Measurements from ENCODE around the gene GRIP2.

GRIP2 gene

DNA sequence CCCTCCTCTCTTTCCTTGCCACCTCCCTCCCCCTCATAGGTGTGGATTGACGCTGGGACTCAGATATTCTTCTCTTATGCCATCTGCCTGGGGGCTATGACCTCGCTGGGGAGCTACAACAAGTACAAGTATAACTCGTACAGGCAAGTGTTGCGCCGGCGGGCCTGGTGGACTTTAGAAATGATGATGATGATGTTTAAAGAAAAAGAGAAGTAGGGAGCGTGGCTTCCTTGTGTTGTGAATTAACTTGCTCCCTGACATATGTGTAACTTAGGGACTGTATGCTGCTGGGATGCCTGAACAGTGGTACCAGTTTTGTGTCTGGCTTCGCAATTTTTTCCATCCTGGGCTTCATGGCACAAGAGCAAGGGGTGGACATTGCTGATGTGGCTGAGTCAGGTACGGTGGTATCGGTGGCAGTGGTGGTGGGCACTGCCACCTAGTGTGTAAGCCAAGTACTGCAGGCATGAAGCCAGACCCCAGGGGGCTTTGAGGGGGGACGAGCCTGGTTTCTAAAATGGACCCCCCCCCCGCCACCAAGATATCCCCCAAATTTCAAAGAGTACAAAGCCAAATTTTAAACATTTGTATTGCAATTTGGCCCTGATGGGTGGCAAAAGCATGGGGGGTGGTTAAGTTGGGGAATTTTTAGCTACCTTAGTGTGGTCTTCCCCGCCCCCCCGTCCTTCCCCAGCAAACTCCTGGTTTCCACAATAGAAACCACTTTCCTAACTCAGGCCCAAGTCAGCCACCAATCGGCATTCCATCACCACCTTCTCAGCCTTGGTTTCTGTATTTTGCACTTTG, 72.1 kb downstream of the GRIP2 start:
- peak; percentile 7 for DNase-seq (ENCODE audit: low read depth, low spot score)

DNA sequence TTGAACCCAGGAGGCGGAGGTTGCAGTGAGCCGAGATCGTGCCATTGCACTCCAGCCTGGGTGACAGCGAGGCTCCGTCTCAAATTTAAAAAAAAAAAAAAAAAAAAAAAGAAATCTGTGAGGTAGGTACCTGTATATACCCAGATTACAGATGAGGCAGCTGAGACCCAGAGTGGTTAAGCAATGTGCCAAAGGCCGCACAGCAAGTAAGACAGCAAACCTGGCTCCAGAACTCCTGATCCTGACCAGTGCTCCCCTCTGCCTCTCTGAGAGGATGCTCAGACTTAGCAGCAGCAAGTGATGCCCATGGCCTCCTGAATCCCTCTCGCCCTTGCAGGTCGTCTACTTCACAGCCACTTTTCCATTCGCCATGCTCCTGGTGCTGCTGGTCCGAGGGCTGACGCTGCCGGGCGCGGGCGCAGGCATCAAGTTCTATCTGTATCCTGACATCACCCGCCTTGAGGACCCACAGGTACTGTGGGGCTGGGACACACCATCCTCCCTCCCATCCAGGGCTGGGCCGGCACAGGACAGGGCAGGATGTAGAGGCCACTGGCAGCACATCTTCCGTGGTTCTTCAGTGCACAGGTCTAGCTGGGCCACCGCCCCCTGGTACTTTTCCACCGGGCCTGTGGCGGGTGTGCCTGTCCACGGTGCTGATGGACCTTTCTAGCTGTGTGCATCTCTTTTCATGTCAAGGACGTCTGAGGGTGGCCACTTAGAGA, 73.8 kb downstream of the GRIP2 start:
- DNase-seq (ENCODE audit: low read depth, low spot score), result no peak

DNA sequence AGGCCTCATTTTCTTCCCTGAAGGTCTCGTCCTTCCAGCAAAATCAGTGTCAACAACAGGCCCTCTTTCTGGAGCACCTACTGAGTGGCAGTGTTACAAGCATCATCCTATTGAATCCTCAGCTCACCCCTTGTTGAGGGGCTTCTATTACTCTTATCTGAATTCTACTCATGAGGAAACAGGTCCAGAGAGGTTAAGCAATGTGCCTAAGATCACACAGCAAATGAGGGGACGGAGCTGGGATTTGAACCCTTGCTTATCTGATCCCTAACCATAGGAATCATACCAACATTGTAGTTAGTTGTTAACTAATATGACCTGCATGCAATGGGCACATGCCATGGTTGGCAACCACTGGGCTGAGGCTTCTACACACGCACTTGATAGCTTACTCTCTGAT, 74.7 kb downstream of the GRIP2 start:
- no peak for DNase-seq (ENCODE audit: low read depth, low spot score)

DNA sequence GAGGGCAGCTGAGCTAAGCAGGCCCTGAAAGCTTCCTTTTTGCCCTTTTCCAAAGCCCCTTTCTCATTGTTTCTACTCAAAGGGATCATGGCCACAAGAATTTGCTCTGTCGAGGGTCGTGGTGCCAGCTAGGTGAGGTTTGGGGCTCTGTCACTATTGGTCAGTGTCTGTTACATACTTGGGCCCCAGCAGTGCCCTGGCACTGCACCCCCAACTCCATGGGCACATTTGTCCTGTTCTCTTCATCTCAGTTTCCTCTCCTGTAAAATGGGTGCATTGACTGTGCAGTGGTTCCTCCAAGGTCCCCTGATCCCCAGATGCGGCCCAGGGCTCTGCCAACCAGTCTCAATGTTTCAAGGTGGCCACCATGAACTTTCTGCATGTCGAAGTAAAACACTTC, 75.6 kb downstream of the GRIP2 start:
- no peak for DNase-seq (ENCODE audit: low read depth, low spot score)

DNA sequence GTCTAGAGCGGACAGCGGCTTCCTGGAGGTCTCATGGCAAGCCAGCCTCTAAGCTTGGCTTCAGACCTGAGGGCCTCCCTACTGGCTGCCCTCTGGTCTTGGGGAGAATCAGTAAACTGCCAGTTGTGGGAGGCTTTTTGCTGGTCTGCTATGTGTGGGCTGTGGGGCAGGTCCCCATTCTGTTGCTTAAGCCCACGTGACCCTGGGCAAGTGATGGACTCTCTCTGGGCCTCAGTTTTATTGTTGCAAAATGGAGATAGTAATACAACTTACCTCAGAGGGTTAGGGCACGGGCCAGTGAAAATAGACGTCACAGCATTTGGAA, 76.0 kb downstream of the GRIP2 start:
- DNase-seq (ENCODE audit: low read depth, low spot score), result no peak

DNA sequence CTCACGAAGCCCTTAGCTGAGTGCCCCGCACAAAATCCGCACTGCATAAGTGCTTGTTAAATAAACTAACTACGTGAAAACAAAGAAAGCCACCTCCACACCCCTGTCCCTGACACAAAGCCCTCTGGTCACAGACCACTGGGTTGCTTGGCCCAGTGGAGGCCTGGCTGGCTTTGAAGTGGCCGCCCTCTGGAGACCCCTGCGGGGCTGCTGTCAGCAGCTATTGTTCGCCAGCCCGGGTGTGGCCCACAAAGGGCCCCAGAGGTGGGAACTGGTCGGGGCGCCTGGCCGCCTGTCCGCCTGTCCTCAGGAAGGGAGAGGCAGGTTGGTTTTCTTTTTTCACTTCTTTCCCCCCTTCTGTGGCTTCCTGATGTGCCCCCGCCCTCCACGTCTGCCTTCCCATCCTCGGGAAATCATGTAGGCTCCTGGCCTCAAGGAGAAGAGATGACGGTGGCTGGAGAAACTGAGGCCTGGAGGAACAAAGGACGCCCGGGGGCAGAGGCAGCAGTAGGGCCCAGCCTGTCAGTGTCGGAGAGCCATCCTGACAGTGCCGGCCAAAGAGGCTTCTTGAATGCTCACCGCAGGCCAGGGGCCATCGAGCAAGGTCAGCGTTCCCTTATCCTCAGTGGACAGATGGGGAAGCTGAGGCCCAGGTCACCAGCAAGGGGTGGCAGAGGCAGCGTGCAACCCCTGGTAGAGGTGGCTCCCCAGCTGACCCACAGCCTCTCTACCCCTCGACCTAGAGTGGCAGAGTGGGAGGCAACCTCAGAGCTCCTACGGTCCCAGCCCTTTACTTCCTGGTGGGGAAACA, 76.6 kb downstream of the GRIP2 start:
- no peak for DNase-seq (ENCODE audit: low read depth, low spot score)

DNA sequence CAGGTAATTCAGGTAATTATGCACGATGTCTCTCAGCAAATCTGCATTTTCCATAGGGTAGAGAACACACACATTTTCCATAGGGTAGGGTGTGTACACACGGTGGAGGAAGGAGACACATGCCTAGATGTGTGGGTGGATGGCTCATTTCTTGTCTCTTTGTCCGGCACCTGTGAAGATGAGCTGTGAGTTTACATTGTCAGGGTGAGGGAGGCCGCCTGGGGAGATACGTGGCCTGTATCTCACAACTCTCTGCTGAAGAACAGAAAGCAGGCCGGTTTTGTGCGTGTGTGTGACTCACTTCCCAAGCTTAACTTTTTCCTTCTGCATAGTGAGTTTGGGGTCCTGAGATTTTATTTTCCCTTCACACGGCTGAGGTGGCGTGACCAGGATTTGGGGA, 77.4 kb downstream of the GRIP2 start:
- DNase-seq (ENCODE audit: low read depth, low spot score), result no peak

DNA sequence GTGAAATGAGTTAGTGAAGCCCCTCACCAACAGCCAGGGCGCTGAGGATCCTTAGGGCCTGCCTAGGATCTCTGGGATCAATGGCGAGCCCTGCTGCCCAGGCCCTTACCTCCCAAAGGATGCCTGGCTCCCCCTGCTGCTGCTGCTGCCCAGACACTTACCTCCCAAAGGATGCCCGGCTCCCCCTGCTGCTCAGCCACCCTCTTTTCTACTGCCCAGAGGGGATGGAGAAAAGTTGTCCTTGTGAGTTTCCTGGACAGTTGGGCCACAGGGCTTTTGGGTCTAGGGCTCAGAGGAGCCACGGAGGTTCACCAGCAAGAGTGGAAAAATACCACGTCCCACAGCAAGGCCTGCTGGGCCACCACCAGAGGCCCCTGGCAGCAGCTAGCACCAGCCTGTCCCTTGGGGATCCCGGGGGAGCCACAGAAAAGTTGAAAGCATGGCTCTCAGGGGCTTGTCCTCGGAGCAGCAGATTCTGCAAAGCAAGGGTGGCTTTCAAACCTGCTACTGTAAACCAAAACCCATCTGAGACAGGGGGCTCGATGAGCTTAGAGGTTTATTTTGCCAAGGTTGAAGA, 78.3 kb downstream of the GRIP2 start:
- DNase-seq (ENCODE audit: low read depth, low spot score), result no peak

DNA sequence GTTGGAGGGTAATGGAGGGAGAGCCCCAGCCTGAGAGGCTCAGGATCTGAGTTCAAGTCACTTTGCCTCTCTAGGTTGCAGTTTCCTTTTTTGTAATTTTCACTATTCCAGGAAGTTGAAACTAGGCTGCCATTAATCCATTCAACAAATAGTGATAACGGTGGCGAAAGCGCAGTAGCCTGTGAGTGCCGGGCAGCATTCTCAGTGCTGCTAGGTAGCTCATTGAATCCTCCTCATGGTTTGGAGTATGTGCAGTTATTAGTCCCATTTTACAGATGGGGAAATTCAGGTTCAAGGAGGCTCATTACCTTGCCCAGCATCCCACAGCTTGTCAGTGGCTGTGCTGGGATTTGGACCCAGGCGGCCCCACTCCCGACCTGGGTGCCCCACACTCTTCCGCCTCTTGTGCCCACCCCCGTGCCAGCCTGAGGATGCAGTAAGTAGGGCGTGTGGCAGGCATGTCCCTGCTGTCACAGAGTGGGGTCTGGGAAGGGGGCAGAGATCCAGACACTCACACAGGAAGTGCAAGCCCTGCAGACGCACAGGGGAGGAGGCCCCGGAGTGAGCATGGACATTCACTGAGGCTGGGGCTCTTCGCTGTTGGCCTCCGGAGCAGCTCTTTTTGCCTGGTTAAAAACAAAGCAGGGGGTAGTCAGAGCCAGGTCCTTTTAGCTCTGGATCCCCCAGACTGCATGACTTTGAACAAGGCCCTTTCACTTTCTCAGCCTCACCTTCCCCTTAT, 79.0 kb downstream of the GRIP2 start:
- DNase-seq (ENCODE audit: low read depth, low spot score), result no peak

DNA sequence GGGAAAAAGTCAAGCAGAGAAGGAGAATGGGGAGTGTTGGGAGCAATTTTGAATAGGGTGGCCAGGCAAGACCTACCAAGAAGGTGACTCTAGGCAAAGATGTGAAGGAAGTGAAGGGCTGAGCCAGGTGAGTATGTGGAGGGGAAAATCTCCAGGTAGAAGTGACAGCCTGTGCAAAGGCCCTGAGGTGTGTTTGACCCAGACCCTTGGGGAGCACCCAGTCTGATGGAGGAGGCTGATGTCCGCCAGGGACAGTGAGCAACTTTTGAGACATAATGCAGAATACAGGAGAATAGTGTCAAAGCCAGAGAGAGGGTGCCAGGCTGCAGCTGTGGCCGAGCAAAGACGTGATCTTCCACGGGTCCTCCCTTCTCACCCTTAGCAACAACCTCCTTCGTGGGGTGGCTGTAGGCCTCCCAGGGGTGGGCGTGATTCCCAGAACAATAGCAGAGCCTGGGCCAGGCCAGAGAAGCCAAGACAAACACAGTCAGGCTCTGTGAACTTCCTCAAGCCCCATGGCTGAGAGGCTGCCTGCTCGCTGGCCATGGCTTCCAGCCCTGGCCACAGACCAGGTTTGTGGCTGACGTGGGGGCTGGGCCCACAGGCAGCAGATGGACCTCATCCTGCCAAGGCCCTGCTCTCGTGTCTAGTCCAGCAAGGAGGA, 79.7 kb downstream of the GRIP2 start:
- no peak for DNase-seq (ENCODE audit: low read depth, low spot score)

DNA sequence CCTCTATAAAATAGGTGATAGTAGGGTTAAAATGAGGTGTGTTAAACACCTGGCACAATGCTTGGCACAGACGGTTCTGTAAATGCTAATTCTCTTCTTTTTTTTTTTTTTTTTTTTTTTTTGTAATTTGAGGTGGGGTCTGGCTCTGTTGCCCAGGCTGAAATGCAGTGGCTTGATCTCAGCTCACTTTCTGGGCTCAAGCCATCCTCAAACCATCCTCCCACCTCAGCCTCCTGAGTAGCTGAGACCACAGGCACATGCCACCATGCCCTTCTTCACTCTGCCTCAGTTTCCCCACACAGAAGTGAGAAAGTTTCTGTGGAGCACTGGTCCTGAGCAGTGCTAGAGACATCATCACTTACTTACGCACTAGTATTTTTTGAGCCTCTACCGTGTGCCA, 80.4 kb downstream of the GRIP2 start:
- DNase-seq (ENCODE audit: low read depth, low spot score), result no peak

DNA sequence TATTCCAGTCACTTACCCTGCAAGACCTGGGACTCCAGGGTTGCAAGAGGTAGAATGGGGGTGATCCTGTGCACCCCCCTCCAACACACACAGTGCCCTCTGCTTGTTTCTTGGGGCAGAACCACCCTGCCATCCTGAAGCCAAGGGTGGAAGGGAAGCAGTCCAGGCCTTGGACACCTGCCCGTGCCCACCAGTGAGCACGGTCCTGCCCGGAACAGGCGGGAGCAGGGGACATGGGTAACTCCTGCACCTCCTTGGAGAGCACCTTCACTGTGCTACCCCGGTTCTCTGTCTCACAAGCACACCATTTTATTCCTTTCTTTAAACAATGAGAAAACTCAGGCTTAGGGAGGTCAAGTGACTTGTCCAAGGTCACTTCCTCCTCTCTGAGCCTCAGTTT, 80.8 kb downstream of the GRIP2 start:
- no peak for DNase-seq (ENCODE audit: low read depth, low spot score)

DNA sequence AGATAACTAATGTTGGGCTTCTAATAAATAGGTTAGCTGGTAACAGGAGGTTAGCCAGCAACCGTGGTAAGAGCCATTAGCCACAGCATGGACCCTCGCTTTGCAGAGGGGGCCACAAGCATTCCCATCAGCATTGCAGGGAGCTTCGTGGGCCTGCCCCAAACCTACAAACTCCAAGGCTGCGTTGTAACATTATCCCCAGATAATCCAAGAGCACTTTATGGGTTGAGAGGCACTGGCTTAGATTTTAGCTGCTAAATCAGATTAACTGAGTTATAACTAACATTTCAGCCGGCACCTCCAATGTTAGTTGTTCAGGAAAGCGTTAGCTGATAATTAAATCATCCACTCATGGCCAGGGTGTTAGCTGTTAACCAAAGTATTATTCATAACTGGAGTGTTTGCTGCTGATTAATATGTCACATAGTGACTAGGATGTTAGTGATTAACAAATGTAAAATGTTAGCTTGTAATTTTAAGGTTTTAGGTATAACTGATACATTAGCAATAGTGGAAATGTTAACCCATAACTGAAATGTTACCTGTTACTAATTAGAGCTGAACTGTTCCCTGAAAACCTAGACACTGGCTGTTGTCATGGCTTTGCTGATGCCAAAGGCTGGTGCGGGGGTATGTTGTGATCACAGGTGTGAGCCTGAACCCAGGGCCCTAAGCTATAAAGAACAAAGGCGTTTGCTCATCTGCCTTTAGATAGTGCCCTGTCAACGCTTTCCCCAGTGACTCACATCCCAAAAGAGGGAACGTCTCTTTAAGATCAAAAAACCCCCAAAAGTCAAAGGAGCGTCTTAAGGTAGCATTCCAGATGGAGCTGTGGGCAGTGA, 81.5 kb downstream of the GRIP2 start:
- DNase-seq (ENCODE audit: low read depth, low spot score), result no peak

DNA sequence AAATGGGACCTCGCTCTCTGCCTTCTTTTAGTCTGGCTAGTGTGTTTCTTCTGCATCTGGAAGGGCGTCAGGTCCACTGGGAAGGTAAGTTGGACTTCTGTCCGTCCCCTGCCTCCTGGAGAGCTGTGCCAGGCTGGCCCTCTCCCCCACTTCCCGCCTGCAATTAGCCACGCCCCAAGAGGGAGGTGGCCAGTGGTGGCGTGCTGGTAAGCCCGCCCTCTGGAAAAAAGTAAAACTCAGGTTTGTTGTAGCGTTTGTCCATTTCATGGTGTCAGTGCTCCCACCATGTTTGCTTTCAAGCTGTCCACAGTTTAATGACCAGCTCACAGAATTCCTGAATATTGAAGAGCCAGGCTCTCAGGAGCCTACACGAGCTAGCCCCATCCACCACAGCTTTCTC, 82.1 kb downstream of the GRIP2 start:
- no peak for DNase-seq (ENCODE audit: low read depth, low spot score)

DNA sequence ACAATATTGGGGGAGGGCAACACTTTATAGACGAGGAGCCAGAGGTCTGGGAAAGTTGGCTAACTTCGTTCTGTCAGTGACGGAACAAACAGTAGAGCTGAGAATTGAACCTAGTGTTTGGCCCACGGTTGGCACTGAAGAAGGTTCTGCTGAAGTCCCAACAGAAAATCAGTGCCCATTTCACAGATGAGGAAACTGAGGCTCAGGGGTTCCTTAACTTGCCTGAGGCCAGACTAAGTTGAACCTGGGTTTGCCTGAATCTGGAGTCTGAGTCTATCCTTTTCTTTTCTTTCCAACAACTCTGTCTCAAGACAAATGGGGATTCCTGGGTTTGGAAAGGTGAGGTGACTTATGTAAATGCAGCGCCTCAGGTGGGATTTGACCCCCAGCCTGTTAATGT, 82.7 kb downstream of the GRIP2 start:
- DNase-seq (ENCODE audit: low read depth, low spot score), result no peak

DNA sequence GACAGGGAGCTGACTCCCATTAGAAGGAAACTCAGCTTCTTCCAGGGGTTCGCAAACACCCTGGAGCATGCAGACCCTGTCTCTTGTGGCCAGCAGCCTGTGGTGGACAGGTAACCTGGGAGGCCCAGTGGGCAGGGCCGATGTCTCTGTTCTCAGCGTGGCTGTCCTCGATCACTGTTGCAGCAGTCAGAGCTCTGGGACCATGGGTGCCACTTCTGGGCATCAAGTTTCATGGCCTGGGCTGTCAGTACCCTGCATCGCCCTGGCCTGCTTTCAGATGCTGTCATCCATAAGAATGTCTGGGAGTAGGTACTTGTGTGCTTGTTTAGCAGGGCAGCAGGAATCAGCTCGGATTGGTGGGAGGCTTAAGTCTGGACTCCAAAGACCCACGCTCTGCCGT, 83.3 kb downstream of the GRIP2 start:
- no peak for DNase-seq (ENCODE audit: low read depth, low spot score)

DNA sequence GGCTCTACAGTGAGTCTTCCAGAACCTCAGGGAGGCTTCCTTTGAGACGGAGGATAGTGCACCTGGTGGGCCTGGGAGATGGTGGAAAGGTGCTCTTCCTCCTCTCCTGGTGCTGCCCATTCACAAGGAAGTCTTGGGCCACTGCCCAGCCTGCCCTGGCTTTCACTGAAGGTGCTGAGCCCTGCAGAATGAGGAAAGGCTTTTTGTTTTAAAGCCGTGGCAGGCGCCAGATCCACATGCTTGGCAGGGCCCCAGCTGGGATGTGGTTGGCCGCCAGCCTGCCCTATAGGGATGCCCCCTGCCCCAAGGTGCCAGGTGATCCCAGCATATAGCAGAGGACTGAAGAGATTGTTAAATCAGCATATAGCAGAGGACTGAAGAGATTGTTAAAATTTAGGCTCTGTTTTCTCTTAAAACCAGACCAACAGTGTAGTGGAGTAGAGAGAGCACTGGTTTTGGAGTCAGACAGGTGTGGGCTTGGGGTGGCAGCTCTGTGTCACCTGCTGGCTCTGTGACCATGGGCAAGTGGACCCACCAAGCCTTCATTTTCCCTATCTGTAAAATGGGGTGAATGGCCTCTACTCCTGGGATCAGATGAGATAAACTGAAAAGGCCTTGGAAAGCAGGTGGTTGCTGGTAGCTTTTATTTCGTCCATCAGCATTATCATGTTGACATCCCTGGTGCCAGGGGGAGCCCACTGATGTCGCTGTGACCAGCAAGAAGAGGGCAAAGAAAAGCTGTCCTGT, 84.4 kb downstream of the GRIP2 start:
- no peak for DNase-seq (ENCODE audit: low read depth, low spot score)

DNA sequence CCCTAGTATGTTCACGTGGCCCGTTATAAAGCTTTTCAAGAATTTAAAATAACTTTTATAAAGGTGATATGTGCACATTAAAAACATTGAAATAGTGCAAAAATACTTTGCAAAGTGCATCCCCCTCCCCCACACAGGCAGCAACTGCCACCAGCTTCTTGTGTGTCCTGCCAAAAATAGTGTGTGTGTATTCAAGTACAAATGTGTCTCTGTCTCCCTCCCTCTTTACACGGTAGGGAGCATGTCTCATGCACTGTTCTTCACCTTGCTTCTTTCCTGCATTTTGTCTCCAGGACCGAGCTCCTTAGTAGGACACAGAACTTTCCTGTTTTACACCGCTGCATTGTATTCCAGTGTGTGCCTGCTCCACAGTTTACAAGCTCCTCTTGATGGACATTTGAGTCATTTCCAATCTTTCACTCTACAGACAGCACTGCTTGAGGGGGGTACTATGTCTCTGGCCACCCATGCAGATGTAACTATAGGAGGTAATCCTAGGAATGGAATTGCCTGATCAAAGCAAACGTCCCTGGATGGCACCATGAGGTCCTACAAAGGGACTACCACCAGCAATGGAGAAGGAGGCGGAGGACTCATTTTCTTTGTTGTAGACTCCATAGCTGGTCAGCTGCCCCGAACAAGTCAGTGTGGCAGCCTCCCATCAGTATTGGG, 85.4 kb downstream of the GRIP2 start:
- DNase-seq (ENCODE audit: low read depth, low spot score), result no peak
